Naive thymus-derived CD8-positive, alpha-beta T cell (primary cell): Measurements from ENCODE around the gene MUSK. TPM values are rescaled to one million over a fixed set of nuclear protein-coding genes. Genes with fewer than 3 reads are reported as not detected.

Source experiments
- ATAC-seq, 2 donors: fragments of 150-1000 bp; cut with Tn5 transposase in 1 of 2; sonication (Bioruptor Pico), chemical (Tn5 transposase) in 1 of 2; 1 replicate in 1 of 2; 2 replicates in 1 of 2; pipeline ENCODE4 v1.10.0; 2021; ENCODE audit warnings: mild to moderate bottlenecking in 2 of 2, moderate library complexity in 2 of 2
- POLR2A ChIA-PET: fragments of 350-600 bp; sonication (Branson Sonifier 250); formaldehyde crosslinking; loops from one replicate; lab custom pipeline; 2021; ENCODE audit warnings: antibody characterized with exemption; lab: Charles Lee
- DNase-seq, 10 donors: peaks; one replicate each; pipeline versions ENCODE4 v3.0.0 to v3.0.0-alpha.2; 2020 to 2022
- H3K27ac Mint-ChIP-seq, 10 donors: one replicate each; pipeline ENCODE4 v1.8.0; 2020 to 2022; ENCODE audit warnings: mild to moderate bottlenecking in 10 of 10, mixed read lengths in 10 of 10, moderate library complexity in 4 of 10, inconsistent platforms in 1 of 10
- H3K27me3 Mint-ChIP-seq, 5 donors: one replicate each; pipeline ENCODE4 v1.8.0; 2021 to 2022; ENCODE audit warnings: mixed read lengths in 5 of 5
- H3K36me3 Mint-ChIP-seq, 3 donors: one replicate each; pipeline ENCODE4 v1.8.0; 2020 to 2022; ENCODE audit warnings: mixed read lengths in 3 of 3, mild to moderate bottlenecking in 2 of 3, inconsistent platforms in 1 of 3
- H3K4me1 Mint-ChIP-seq, 4 donors: one replicate each; pipeline ENCODE4 v1.8.0; 2021 to 2022; ENCODE audit warnings: mixed read lengths in 4 of 4
- H3K4me3 Mint-ChIP-seq, 10 donors: one replicate each; pipeline ENCODE4 v1.8.0; 2020 to 2022; ENCODE audit warnings: mild to moderate bottlenecking in 10 of 10, mixed read lengths in 10 of 10, moderate library complexity in 6 of 10, inconsistent platforms in 1 of 10
- H3K9me3 Mint-ChIP-seq, 9 donors: one replicate each; pipeline ENCODE4 v1.8.0; 2020 to 2022; ENCODE audit warnings: mixed read lengths in 9 of 9, mild to moderate bottlenecking in 3 of 9, inconsistent platforms in 1 of 9, moderate library complexity in 1 of 9
- polyA plus RNA-seq, 3 donors: library from polyadenylated mRNA; unstranded; fragments of 300-500 nt; fragmentation: Illumina TruSeq; gene quantifications; one replicate each; pipeline ENCODE4 v1.2.3, GENCODE V29; 2021
- total RNA-seq, 8 experiments: library from RNA in 2 of 8; stranded (reverse) in 2 of 8; gene quantifications; one replicate each; pipeline ENCODE4 v1.2.3 and lab custom pipeline; 2021 to 2026

The MUSK gene
- total and polyA plus RNA-seq, 5 experiments from 2014 or later = not detected

DNA sequence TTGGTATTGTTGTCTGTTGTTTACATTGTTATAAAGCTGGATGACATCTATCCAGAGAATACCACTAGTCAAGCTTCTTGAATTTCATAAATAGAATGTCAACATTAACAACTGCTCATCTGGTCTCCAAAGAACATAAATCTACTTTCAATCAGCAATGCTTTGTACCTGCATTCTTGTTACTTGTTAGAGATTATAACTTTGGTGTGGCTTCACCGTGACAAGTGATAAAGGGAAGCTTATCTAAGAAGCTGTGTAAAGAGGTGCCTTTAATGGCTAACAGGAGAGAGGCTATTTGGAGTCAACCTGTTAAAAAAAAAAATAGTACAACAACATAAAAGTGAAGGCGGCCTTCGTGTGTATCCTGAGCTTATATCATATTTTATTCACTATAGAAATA, 41.8 kb downstream of the MUSK start:
- ATAC-seq = no peak

DNA sequence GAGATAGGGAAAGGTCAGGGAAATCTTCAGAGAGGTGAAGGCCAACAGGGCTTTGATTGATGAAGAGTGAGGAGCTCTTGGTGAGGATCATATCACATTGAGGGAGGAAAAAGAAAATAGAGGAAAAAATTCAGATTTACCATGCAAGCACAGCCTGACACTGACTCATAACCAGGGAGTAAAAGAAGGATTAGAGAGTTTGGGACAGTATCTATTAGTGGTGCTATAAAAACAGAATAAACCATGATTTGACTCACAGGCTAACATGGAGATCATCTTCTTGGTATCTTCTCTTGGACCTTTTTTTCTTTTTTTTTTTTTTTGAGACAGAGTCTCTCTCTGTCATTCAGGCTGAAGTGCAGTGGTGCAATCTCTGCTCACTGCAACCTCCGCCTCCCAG, 44.4 kb downstream of the MUSK start:
- Mint-ChIP-seq H3K4me1 (no peaks in the 10 kb centered on the region), H3K27me3 (peaks cover 0 to 5% (median 0%) of the 10 kb centered on the region in 5 donors), H3K36me3 (peaks cover 0 to 10% (median 0%) of the 10 kb centered on the region in 3 donors), H3K4me3 (no peak overlapping the region), H3K27ac (no peak overlapping the region), H3K9me3 (peaks cover 0 to 7% (median 4%) of the 10 kb centered on the region in 9 donors)
- POLR2A ChIA-PET = no interaction called here
- no peak for DNase-seq
- no peak for ATAC-seq

More for the DNA sequence above, 41.8 kb downstream of the MUSK start:
- Mint-ChIP-seq H3K9me3 (peaks cover 0 to 6% (median 0%) of the 10 kb centered on the region in 9 donors), H3K27ac (no peak overlapping the region), H3K4me1 (no peaks in the 10 kb centered on the region), H3K4me3 (no peak overlapping the region), H3K36me3 (peaks cover 0 to 4% (median 0%) of the 10 kb centered on the region in 3 donors), H3K27me3 (peaks cover 0 to 5% (median 0%) of the 10 kb centered on the region in 5 donors)
- POLR2A ChIA-PET = no interaction called here
- DNase-seq = no peak

DNA sequence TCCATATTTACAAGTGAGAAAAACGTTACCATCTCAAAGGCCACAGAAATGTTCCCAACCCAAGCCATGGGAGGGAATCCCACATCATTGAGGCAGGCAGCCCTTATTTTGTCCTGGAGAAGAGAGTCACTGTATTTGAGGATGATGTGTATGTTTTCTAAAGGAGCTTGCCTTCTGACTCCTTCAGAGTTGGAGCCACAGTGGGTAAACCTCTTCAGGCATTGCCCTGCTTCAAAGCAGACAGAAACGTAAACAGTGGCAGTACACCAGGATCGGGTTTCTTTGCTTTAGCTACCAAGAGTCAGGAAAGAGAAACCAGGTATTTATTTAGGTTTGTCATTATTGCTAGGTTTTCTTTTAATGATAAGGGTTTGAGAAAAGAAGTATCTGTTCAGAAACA, 45.7 kb downstream of the MUSK start:
- ATAC-seq (no peak), DNase-seq (no peak)
- Mint-ChIP-seq H3K4me1 (no peaks in the 10 kb centered on the region), H3K36me3 (peaks cover 0 to 10% (median 0%) of the 10 kb centered on the region in 3 donors), H3K27me3 (peaks cover 0 to 5% (median 0%) of the 10 kb centered on the region in 5 donors), H3K4me3 (no peak overlapping the region), H3K27ac (no peak overlapping the region), H3K9me3 (peaks cover 0 to 20% (median 7%) of the 10 kb centered on the region in 9 donors)
- POLR2A ChIA-PET = no interaction called here

DNA sequence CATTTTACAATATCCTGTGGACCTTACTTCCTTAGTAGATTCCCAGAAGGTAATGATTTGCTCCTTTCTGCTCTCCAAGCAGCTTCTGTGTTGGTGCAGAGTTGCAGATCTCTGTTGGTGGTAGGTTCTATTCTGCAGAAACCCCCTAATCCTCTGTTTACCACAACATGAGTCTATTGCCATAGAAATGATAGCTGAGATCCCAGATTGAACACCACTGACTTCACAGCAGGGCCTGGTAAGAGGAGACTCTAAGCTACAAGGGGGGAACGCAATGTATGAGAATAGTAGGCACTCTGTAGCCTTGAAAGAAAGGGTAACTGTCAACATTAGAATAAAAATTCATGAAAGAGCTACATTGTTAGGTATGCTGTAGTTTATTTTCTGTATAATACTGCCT, 59.5 kb downstream of the MUSK start:
- Mint-ChIP-seq H3K9me3 (peaks cover 0 to 8% (median 0%) of the 10 kb centered on the region in 9 donors), H3K27me3 (peaks cover 0 to 7% (median 0%) of the 10 kb centered on the region in 5 donors), H3K4me1 (no peaks in the 10 kb centered on the region), H3K4me3 (no peak overlapping the region), H3K27ac (no peak overlapping the region), H3K36me3 (no peaks in the 10 kb centered on the region)
- POLR2A ChIA-PET = no interaction called here
- DNase-seq (no peak), ATAC-seq (no peak)

DNA sequence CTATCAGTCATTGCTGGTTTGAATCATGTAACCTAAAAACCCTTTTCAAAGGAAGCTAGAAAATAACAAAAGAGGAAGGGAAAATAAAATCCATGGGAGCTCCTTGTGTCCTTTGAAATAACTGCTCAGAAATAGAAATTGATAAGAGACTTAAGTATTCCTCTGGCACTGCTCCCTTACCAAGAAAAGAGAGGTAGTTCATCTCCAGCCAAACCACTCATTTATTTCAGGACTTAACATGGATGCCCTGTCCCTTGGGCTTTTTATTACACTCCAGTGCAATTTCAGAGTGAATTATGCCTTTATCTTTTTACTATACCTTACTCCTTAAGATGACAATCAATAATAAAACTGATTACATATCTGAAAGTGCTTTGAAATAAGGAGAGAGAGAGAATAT, 61.0 kb downstream of the MUSK start:
- DNase-seq (no peak), ATAC-seq (no peak)
- H3K4me3 Mint-ChIP-seq = no peak overlapping the region
- no peaks in the 10 kb centered on the region for H3K36me3 Mint-ChIP-seq
- no peaks in the 10 kb centered on the region for H3K4me1 Mint-ChIP-seq
- POLR2A ChIA-PET = no interaction called here
- no peak overlapping the region for H3K27ac Mint-ChIP-seq
- H3K27me3 Mint-ChIP-seq = peaks cover 0 to 7% (median 0%) of the 10 kb centered on the region in 5 donors
- peaks cover 0 to 8% (median 0%) of the 10 kb centered on the region in 9 donors for H3K9me3 Mint-ChIP-seq

DNA sequence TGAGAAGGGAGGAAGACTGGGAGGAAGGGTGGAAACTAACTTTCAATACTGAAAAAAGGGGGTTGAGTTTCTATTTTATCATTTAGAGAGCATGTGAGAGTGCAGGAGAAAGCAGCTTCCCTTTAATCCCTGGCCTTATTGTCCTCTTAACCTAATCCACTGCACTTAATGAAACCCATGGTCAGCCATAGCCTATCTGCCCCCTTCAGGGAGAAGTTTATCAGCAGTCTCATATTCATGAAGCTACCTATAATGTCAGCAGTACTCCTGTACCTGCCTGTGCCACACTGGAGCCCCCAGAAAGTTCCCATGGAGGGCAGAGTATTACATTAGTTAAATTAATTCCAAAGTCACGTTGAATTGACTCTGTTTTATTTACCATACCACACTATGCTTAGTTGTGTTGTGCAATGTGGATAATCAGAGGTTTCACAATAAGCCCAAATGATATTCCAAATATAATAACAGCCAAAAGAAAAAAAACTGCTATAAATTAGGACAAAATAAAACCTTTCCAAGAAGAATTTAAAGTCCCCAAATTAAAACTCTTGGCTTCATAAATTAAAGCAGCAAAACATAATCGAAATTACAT, 62.9 kb downstream of the MUSK start:
- no peaks in the 10 kb centered on the region for H3K36me3 Mint-ChIP-seq
- DNase-seq (no peak), ATAC-seq (no peak)
- POLR2A ChIA-PET = no interaction called here
- no peak overlapping the region for H3K27ac Mint-ChIP-seq
- H3K4me1 Mint-ChIP-seq = no peaks in the 10 kb centered on the region
- peaks cover 0 to 20% (median 0%) of the 10 kb centered on the region in 9 donors for H3K9me3 Mint-ChIP-seq
- H3K4me3 Mint-ChIP-seq = no peak overlapping the region
- H3K27me3 Mint-ChIP-seq = peaks cover 0 to 7% (median 0%) of the 10 kb centered on the region in 5 donors

DNA sequence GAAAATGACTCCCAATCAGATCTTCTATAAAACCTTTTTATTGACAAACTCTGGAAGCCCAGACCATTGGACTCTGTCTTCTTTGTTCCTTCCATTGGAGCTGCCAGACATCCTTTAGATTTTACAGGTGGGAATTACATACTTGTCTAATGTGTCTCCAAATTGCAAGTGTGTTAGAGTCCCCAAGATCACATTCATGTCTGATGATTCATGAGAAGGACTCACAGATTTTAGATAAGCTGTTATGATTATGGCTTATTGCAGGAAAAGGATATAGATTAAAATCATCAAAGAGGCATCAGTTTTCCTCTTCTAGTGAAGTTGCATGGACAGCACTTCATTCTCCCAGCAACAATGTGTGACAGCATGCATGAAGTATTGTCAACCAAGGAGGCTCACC, 70.4 kb downstream of the MUSK start:
- POLR2A ChIA-PET = no interaction called here
- H3K27me3 Mint-ChIP-seq = no peaks in the 10 kb centered on the region
- no peak overlapping the region for H3K27ac Mint-ChIP-seq

DNA sequence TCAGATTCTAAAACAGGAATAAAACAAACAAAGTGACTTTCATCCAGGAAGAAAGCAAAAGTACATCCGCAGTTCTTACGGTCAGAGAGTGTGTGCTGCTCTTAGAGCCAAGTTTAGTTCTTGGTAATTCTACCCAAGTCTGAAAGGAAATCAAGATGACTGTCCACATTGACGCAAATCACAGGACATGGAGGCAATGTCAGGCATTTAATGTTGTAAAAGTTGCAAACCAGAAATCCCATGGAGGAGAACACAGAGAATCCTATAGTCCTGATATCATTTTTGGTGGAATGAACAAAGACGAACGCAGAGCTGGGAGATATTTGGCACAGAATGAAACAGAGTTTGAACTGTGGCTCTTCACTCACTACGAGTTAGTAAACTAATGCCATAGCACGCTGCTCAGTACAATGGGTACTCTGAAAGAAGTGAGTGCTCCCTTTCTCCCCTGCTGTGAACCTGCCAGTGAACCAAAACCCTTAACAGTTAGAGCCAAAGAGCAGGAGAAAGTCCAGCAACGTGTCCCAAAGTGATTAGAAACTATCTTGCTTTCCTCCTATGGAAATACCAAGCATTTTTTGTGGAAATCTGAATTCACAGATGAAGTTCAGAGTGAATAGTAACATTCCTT, 74.3 kb downstream of the MUSK start:
- peaks cover 0 to under 1% (median 0%) of the 10 kb centered on the region in 5 donors for H3K27me3 Mint-ChIP-seq
- no peaks in the 10 kb centered on the region for H3K36me3 Mint-ChIP-seq
- ATAC-seq (no peak), DNase-seq (no peak)
- POLR2A ChIA-PET = no interaction called here
- H3K9me3 Mint-ChIP-seq = peaks cover 0 to 7% (median 2%) of the 10 kb centered on the region in 9 donors
- no peak overlapping the region for H3K27ac Mint-ChIP-seq
- no peak overlapping the region for H3K4me3 Mint-ChIP-seq
- no peaks in the 10 kb centered on the region for H3K4me1 Mint-ChIP-seq

More for the DNA sequence above, 70.4 kb downstream of the MUSK start:
- DNase-seq = no peak
- no peak for ATAC-seq
- no peak overlapping the region for H3K4me3 Mint-ChIP-seq
- no peaks in the 10 kb centered on the region for H3K36me3 Mint-ChIP-seq
- H3K4me1 Mint-ChIP-seq = no peaks in the 10 kb centered on the region
- H3K9me3 Mint-ChIP-seq = peaks cover 0 to 20% (median 2%) of the 10 kb centered on the region in 9 donors

DNA sequence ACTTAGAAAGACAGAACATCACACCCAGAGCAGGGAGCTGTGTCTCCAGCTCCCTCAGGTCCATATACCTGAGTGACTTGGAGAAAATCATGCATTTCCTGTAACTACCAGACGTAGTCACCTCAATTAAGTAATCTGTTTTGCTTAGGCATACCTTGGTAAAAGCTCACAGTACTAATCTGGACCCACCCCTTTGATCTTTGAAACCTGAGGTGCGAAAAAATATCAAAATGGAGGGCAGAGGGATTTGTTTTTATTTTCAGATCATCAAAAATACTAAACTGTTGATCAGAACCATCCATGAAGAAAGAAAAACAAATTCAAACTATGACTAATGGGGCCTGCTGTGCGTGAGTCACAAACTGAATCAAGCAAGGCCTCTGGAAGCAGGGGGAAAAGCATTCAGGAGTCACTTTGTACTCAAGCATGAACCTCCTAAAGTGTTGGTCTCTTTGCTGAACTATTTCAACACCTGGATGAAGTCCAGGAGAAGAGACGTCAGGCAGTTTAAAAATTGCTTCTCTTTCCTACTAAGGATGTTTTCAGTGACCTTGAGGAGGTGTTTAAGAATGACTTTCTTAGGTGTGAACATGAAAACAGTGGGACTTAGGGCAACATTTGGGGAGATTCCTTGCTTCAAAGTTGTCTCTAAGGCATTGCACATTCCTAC, 76.3 kb downstream of the MUSK start:
- ATAC-seq (no peak), DNase-seq (no peak)
- H3K4me3 Mint-ChIP-seq = no peak overlapping the region
- POLR2A ChIA-PET = no interaction called here
- peaks cover 0 to 10% (median 3%) of the 10 kb centered on the region in 5 donors for H3K27me3 Mint-ChIP-seq
- H3K9me3 Mint-ChIP-seq = peaks cover 0 to 4% (median 1%) of the 10 kb centered on the region in 9 donors
- no peaks in the 10 kb centered on the region for H3K4me1 Mint-ChIP-seq
- no peaks in the 10 kb centered on the region for H3K36me3 Mint-ChIP-seq
- H3K27ac Mint-ChIP-seq = no peak overlapping the region

DNA sequence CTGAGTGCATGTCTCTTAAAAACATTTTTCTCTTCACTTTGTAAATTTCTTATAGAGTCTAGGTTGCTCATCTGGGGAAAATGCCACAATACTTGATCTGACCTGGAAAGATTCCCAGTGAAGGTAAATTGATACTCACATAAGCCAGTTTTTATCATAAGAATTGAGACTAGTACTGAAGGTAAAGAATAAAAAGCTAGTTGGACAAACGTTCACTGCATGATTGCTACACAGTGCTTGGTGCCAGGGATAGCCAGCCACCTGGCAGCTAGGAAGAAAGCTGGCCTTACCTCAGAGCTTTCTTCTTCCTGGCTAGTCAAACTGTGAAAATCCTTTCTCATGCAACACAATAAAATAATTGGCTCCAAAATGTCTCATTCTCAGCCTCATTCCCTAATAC, 77.1 kb downstream of the MUSK start:
- H3K36me3 Mint-ChIP-seq = no peaks in the 10 kb centered on the region
- H3K27ac Mint-ChIP-seq = no peak overlapping the region
- H3K4me3 Mint-ChIP-seq = no peak overlapping the region
- no peak for ATAC-seq
- peaks cover 0 to 4% (median 1%) of the 10 kb centered on the region in 9 donors for H3K9me3 Mint-ChIP-seq
- POLR2A ChIA-PET = no interaction called here
- no peak for DNase-seq
- peaks cover 0 to 10% (median 3%) of the 10 kb centered on the region in 5 donors for H3K27me3 Mint-ChIP-seq
- H3K4me1 Mint-ChIP-seq = no peaks in the 10 kb centered on the region

DNA sequence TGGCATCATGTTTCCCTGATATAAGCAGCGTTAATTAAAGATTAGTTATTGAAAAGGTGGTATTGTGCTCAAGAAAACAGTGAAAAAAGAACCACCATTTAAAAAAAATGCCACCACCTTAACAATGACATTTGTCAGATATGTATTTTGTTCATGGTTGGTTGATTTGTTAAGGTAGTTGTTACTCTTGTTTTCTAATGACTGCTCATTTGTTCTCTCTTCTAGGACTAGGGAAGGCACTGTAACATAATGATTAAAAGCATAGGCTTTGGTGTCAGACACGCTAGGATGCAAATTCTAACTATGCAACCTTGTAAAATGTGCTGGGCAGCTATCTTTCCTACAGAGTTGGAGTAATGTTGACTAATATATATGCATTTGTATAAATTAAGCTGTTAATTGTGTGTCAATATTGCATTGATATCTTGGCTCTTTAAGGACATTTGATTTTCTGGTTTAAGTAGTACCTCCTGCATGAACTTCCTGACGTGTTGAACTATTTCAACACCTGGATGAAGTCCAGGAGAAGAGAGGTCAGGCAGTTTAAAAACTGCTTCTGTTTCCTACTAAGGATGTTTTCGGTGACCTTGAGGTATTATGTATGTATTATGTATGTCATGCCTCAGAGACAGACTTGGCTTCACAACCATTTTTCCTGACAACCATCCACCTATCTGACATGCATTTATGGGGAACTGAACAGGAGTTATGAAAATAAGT, 77.8 kb downstream of the MUSK start:
- POLR2A ChIA-PET = no interaction called here
- no peak overlapping the region for H3K4me3 Mint-ChIP-seq
- H3K4me1 Mint-ChIP-seq = no peaks in the 10 kb centered on the region
- ATAC-seq = no peak
- H3K27me3 Mint-ChIP-seq = peaks cover 0 to 10% (median 3%) of the 10 kb centered on the region in 5 donors
- no peak overlapping the region for H3K27ac Mint-ChIP-seq
- no peak for DNase-seq
- peaks cover 0 to 4% (median 0%) of the 10 kb centered on the region in 9 donors for H3K9me3 Mint-ChIP-seq
- H3K36me3 Mint-ChIP-seq = no peaks in the 10 kb centered on the region

DNA sequence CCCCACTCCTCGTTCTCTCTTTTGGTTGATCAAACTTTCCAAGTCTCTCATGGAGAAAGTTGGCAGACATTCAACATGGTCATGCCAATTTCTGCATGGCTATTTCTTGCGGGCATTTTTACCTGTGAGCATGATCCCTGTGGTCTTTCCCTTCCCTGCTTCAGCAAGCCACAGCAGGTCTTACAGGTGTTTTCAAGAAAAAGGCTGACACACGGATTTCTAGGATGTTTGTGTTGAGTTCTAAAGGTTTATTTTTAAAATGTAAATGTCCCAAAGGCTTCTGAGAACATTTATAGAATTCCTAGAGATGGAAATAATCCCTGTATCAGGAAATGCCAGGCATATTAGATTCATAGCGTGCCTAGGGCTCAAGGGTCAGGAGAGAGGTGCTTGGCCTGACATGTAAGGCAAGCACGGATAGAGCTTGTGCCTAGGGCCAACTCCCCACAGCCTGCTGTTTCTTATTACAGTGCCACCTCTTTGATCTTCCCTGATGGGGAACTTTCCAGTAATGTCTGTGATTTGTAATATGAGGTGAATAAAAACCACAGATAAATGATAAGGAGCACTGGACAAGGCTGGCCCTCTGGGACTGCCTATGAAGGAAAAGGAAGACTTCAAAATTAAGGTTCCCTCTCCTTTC, 79.8 kb downstream of the MUSK start:
- Mint-ChIP-seq H3K27me3 (peaks cover 0 to 10% (median 3%) of the 10 kb centered on the region in 5 donors), H3K27ac (no peak overlapping the region), H3K9me3 (peaks cover 0 to 4% (median 0%) of the 10 kb centered on the region in 9 donors), H3K36me3 (no peaks in the 10 kb centered on the region), H3K4me1 (no peaks in the 10 kb centered on the region), H3K4me3 (no peak overlapping the region)
- DNase-seq (no peak), ATAC-seq (no peak)
- POLR2A ChIA-PET = no interaction called here
